Endothelial cell of umbilical vein (primary cell): ENCODE measurements around the gene PLXDC2. TPM values are rescaled to one million over a fixed set of nuclear protein-coding genes. Genes with fewer than 3 reads are reported as not detected.

Experiments
- BruUV-seq: library from RNA; stranded (reverse); fragments of 400-500 nt; replicated peaks from 2 replicates; lab custom pipeline; 2021; lab: Mats Ljungman, UMichigan
- CTCF ChIA-PET: fragments of 300-600, 350-600 bp; sonication (Branson Sonifier 250); formaldehyde crosslinking; loops from one replicate; lab custom pipeline; 2021; ENCODE audit warnings: antibody characterized with exemption, inconsistent platforms; lab: Charles Lee
- POLR2A ChIA-PET: fragments of 300-600, 350-600 bp; sonication (Branson Sonifier 250); formaldehyde crosslinking; loops from one replicate; lab custom pipeline; 2021; ENCODE audit warnings: antibody characterized with exemption, inconsistent platforms; lab: Charles Lee
- DNase-seq: peaks from one replicate; pipeline ENCODE4 v3.0.0-alpha.2; 2011; ENCODE audit warnings: low read depth, low spot score
- FAIRE-seq: peaks from 2 replicates; lab custom pipeline; 2011; peaks lifted over from hg19 to GRCh38; lab: Jason Lieb, UNC
- H2AFZ ChIP-seq: 2 replicates; pipeline ENCODE4 v1.6.0; 2012; ENCODE audit warnings: low read depth, low read length, control low read depth, inconsistent platforms
- H3K27ac ChIP-seq: 2 replicates; pipeline ENCODE4 v1.5.1; 2011; ENCODE audit warnings: low read depth, mild to moderate bottlenecking, control low read depth, low read length, moderate library complexity; ENCODE audit not compliant: insufficient read depth
- H3K27me3 ChIP-seq, 2 experiments: 2 replicates each; pipeline versions ENCODE4 v1.6.0 to v1.6.1; 2011; ENCODE audit warnings: low read length in 2 of 2, mixed read lengths in 1 of 2; ENCODE audit not compliant: control insufficient read depth in 2 of 2, insufficient read depth in 2 of 2
- H3K36me3 ChIP-seq, 2 experiments: 2 replicates in 1 of 2; 3 replicates in 1 of 2; pipeline ENCODE4 v1.5.1; 2011; ENCODE audit warnings: low read length in 2 of 2, mild to moderate bottlenecking in 1 of 2, moderate library complexity in 1 of 2; ENCODE audit not compliant: control insufficient read depth in 2 of 2, insufficient read depth in 2 of 2; ENCODE audit errors: extremely low read depth in 1 of 2
- H3K4me1 ChIP-seq: 3 replicates; pipeline ENCODE4 v1.5.1; 2011; ENCODE audit warnings: mild to moderate bottlenecking, low read length; ENCODE audit not compliant: control insufficient read depth, insufficient read depth; ENCODE audit errors: extremely low read depth
- H3K4me2 ChIP-seq: 2 replicates; pipeline ENCODE4 v1.6.1; 2011; ENCODE audit warnings: low read length, control low read depth, mixed read lengths; ENCODE audit not compliant: insufficient read depth
- H3K4me3 ChIP-seq, 3 experiments: fragments of 200-600 bp in 1 of 3; sonication (generic), shearing (Covaris generic) in 1 of 3; replicated peaks in 1 of 3; 2 replicates each; pipeline ENCODE4 v1.5.1; 2011 to 2016; ENCODE audit warnings: control low read depth in 3 of 3, low read length in 3 of 3, mild to moderate bottlenecking in 2 of 3, inconsistent platforms in 1 of 3, low read depth in 1 of 3, moderate library complexity in 1 of 3; ENCODE audit not compliant: insufficient read depth in 1 of 3
- H3K79me2 ChIP-seq: 2 replicates; pipeline ENCODE4 v1.6.0; 2012; ENCODE audit warnings: low read length, inconsistent platforms; ENCODE audit not compliant: control insufficient read depth, insufficient read depth
- H3K9ac ChIP-seq: replicated peaks from 2 replicates; pipeline ENCODE3; 2011; ENCODE audit warnings: low read length, control low read depth; ENCODE audit not compliant: insufficient read depth; ENCODE audit errors: extremely low read depth
- H3K9me1 ChIP-seq: replicated peaks from 3 replicates; pipeline ENCODE4 v1.6.0; 2011; ENCODE audit warnings: mild to moderate bottlenecking, low read length; ENCODE audit not compliant: control insufficient read depth, insufficient read depth; ENCODE audit errors: extremely low read depth
- H3K9me3 ChIP-seq: replicated peaks from 2 replicates; pipeline ENCODE4 v1.5.1; 2012; ENCODE audit warnings: low read length, inconsistent platforms; ENCODE audit not compliant: control insufficient read depth, insufficient read depth
- H4K20me1 ChIP-seq: replicated peaks from 2 replicates; pipeline ENCODE3; 2011; ENCODE audit warnings: mild to moderate bottlenecking, low read length; ENCODE audit not compliant: control insufficient read depth, insufficient read depth; ENCODE audit errors: extremely low read depth
- CTCF ChIP-seq, 2 donors: IDR thresholded peaks; 1 replicate in 1 of 2; 2 replicates in 1 of 2; pipeline ENCODE4 v1.5.1; 2011; ENCODE audit warnings: low read length in 2 of 2, mild to moderate bottlenecking in 2 of 2, moderate library complexity in 2 of 2, control low read depth in 1 of 2, inconsistent platforms in 1 of 2, low read depth in 1 of 2; ENCODE audit not compliant: insufficient read depth in 1 of 2; ENCODE audit errors: extremely low read depth in 1 of 2
- EZH2 ChIP-seq: IDR thresholded peaks from 2 replicates; pipeline ENCODE4 v1.6.1; 2012; ENCODE audit warnings: borderline replicate concordance, low read depth, mild to moderate bottlenecking, moderate library complexity, low read length, inconsistent platforms; ENCODE audit not compliant: severe bottlenecking
- FOS ChIP-seq: IDR thresholded peaks from 2 replicates; pipeline ENCODE4 v1.6.1; 2011; ENCODE audit warnings: mild to moderate bottlenecking, low read length, moderate library complexity, borderline replicate concordance; ENCODE audit not compliant: insufficient read depth
- GATA2 ChIP-seq: IDR thresholded peaks from 2 replicates; pipeline ENCODE4 v1.7.0; 2011; ENCODE audit warnings: low read depth, mild to moderate bottlenecking, moderate library complexity, mixed read lengths, low read length; ENCODE audit not compliant: insufficient read length, insufficient read depth
- JUN ChIP-seq: IDR thresholded peaks from 2 replicates; pipeline ENCODE4 v1.6.1; 2011; ENCODE audit warnings: borderline replicate concordance, low read depth; ENCODE audit not compliant: insufficient read length, insufficient read depth
- MAX ChIP-seq: IDR thresholded peaks from 2 replicates; pipeline ENCODE4 v1.6.1; 2011; ENCODE audit not compliant: insufficient read depth, insufficient read length
- MYC ChIP-seq: IDR thresholded peaks from one replicate; pipeline ENCODE4 v1.6.1; 2011; ENCODE audit warnings: mild to moderate bottlenecking, low read depth, low read length
- POLR2A ChIP-seq: IDR thresholded peaks from 2 replicates; pipeline ENCODE4 v1.6.1; 2012; ENCODE audit warnings: low read depth, mild to moderate bottlenecking, control low read depth, low read length
- POLR2AphosphoS5 ChIP-seq: IDR thresholded peaks from 2 replicates; pipeline ENCODE4 v1.6.1; 2012; ENCODE audit warnings: low read depth, mild to moderate bottlenecking, control low read depth, low read length, moderate library complexity; ENCODE audit not compliant: insufficient read depth
- dilution Hi-C: fragments of 300-500 bp; cut with MboI; formaldehyde crosslinking; loops from one replicate; pipeline ENCODE4 v1.15.0; 2019; ENCODE audit warnings: low sequenced_read_pairs; ENCODE audit not compliant: extremely low pct_ligation_motif_present
- intact Hi-C: fragments of 100-400 bp; cut with micrococcal nuclease; formaldehyde crosslinking; loops from one replicate; pipeline ENCODE4 v1.10.0; 2022
- polyA plus RNA-seq, 4 experiments: library from polyadenylated mRNA; depleted of rRNA in 3 of 4; stranded (reverse) in 3 of 4; unstranded in 1 of 4; fragments of >200 nt; gene quantifications; 2 replicates each; pipeline versions ENCODE4 v1.2.1 to v1.2.3, GENCODE V29; 2011 to 2012; ENCODE audit warnings: missing spikeins in 1 of 4
- total RNA-seq: library from RNA; stranded (reverse); gene quantifications from 2 replicates; pipeline ENCODE4 v1.2.3, GENCODE V29; 2021

The PLXDC2 gene
- total and polyA plus RNA-seq, 2 donors (not counting 3 experiments of a cell fraction or from before 2014, with no cell fraction given) = 0.32 to 1.2 TPM

- intact Hi-C loops (no loop called here), dilution Hi-C loops (no loop called here)
- Histone ChIP-seq H3K36me3 (no peaks in the 10 kb centered on the region), H3K4me3 (no peak overlapping the region), H2AFZ (no peak overlapping the region), H3K27ac (no peak overlapping the region), H3K9me3 (no peaks in the 10 kb centered on the region), H3K4me1 (no peaks in the 10 kb centered on the region), H4K20me1 (no peaks in the 10 kb centered on the region), H3K4me2 (no peak overlapping the region), H3K9ac (no peak overlapping the region), H3K9me1 (no peaks in the 10 kb centered on the region), H3K27me3 (no peaks in the 10 kb centered on the region), H3K79me2 (no peaks in the 10 kb centered on the region)
- no peak for TF ChIP-seq POLR2AphosphoS5
- TF ChIP-seq EZH2 = no peak
- no peak for TF ChIP-seq MAX
- no peak for TF ChIP-seq FOS
- no peak for TF ChIP-seq CTCF (IDR thresholded peaks at IDR 0.05; ENCODE audit: extremely low read depth in 1 of 2, insufficient read depth in 1 of 2, low read depth in 1 of 2, low read length in 2 of 2)
- TF ChIP-seq POLR2A = no peak
- TF ChIP-seq MYC = no peak
- TF ChIP-seq JUN = no peak
- no peak for TF ChIP-seq GATA2
- ChIA-PET CTCF (no interaction called here), POLR2A (no interaction called here)
- DNase-seq (no peak), FAIRE-seq (no peak)
- no TSS peak for BruUV-seq
These were observed 41.6 kb downstream of the PLXDC2 start for GRCh38 chr10:19857876-19858275.
